H1 (cell line): ENCODE data around the gene LGALS9. TPM values are rescaled to one million over a fixed set of nuclear protein-coding genes. Genes with fewer than 3 reads are reported as not detected.

Experiments
- CTCF ChIA-PET: fragments of 300-600 bp; sonication (Branson Sonifier 250); formaldehyde crosslinking; loops from one replicate; lab custom pipeline; 2021; ENCODE audit not compliant: partially characterized antibody; lab: Charles Lee
- POLR2A ChIA-PET: fragments of 300-600 bp; sonication (Branson Sonifier 250); formaldehyde crosslinking; loops from one replicate; lab custom pipeline; 2021; ENCODE audit warnings: inconsistent platforms; ENCODE audit not compliant: partially characterized antibody; lab: Charles Lee
- DNase-seq, 2 experiments: peaks; one replicate each; pipeline versions ENCODE4 v3.0.0 to v3.0.0-alpha.2; 2010 to 2022; ENCODE audit warnings: low spot score in 2 of 2, low read depth in 1 of 2, mixed read lengths in 1 of 2
- FAIRE-seq: peaks from 2 replicates; lab custom pipeline; 2011; peaks lifted over from hg19 to GRCh38; lab: Jason Lieb, UNC
- H2AFZ ChIP-seq: 2 replicates; pipeline ENCODE4 v1.8.1; 2012; ENCODE audit warnings: low read length, inconsistent platforms
- H2AK5ac ChIP-seq: 2 replicates; pipeline ENCODE4 v1.6.1; 2013; ENCODE audit warnings: low read depth, low read length
- H2BK120ac ChIP-seq: replicated peaks from 2 replicates; pipeline ENCODE3; 2013; ENCODE audit warnings: low read depth, low read length, inconsistent platforms
- H2BK12ac ChIP-seq: 2 replicates; pipeline ENCODE4 v1.6.1; 2013; ENCODE audit warnings: low read depth, low read length
- H2BK15ac ChIP-seq: 2 replicates; pipeline ENCODE4 v1.6.1; 2013; ENCODE audit warnings: low read length
- H2BK20ac ChIP-seq: 2 replicates; pipeline ENCODE4 v1.6.1; 2013; ENCODE audit warnings: low read length
- H2BK5ac ChIP-seq: 2 replicates; pipeline ENCODE4 v1.6.1; 2013; ENCODE audit warnings: low read depth, low read length
- H3K14ac ChIP-seq: 2 replicates; pipeline ENCODE4 v1.6.1; 2013; ENCODE audit warnings: inconsistent platforms; ENCODE audit not compliant: insufficient read length
- H3K18ac ChIP-seq: 2 replicates; pipeline ENCODE4 v1.6.1; 2013; ENCODE audit warnings: low read length; ENCODE audit errors: extremely low read depth
- H3K23ac ChIP-seq: 2 replicates; pipeline ENCODE4 v1.6.1; 2013; ENCODE audit warnings: inconsistent platforms; ENCODE audit not compliant: insufficient read length
- H3K23me2 ChIP-seq: 2 replicates; pipeline ENCODE4 v1.6.1; 2013; ENCODE audit warnings: low read depth, low read length
- H3K27ac ChIP-seq: 2 replicates; pipeline ENCODE4 v1.6.1; 2011; ENCODE audit warnings: low read depth, low read length, inconsistent platforms
- H3K27me3 ChIP-seq, 4 experiments: replicated peaks in 1 of 4; 1 replicate in 1 of 4; 2 replicates in 3 of 4; pipeline versions ENCODE4 v1.6.1 to v1.8.1; 2011 to 2013; ENCODE audit warnings: low read length in 3 of 4, mild to moderate bottlenecking in 3 of 4, inconsistent platforms in 2 of 4, mixed read lengths in 2 of 4, moderate library complexity in 1 of 4; ENCODE audit not compliant: control insufficient read depth in 3 of 4, insufficient read depth in 3 of 4; ENCODE audit errors: extremely low read depth in 1 of 4
- H3K36me3 ChIP-seq, 4 experiments: 2 replicates each; pipeline versions ENCODE4 v1.6.1 to v1.8.1; 2011 to 2013; ENCODE audit warnings: mild to moderate bottlenecking in 4 of 4, low read length in 3 of 4, moderate library complexity in 2 of 4, control low read depth in 1 of 4, inconsistent platforms in 1 of 4; ENCODE audit not compliant: insufficient read depth in 4 of 4, control insufficient read depth in 2 of 4
- H3K4ac ChIP-seq: replicated peaks from 2 replicates; pipeline ENCODE3; 2013; ENCODE audit warnings: low read length, low read depth, mixed read lengths, inconsistent platforms; ENCODE audit not compliant: insufficient read length
- H3K4me1 ChIP-seq, 4 experiments: replicated peaks in 1 of 4; 1 replicate in 1 of 4; 2 replicates in 3 of 4; pipeline versions ENCODE4 v1.6.1 to v1.8.1; 2011 to 2013; ENCODE audit warnings: low read length in 3 of 4, inconsistent platforms in 2 of 4, mixed read lengths in 1 of 4; ENCODE audit not compliant: insufficient read depth in 4 of 4, control insufficient read depth in 3 of 4
- H3K4me2 ChIP-seq, 2 experiments: 2 replicates each; pipeline versions ENCODE4 v1.6.1 to v1.8.1; 2011 to 2013; ENCODE audit warnings: low read depth in 2 of 2, low read length in 2 of 2, control low read depth in 1 of 2, inconsistent platforms in 1 of 2, mild to moderate bottlenecking in 1 of 2; ENCODE audit not compliant: insufficient read depth in 1 of 2
- H3K4me3 ChIP-seq, 4 experiments: fragments of 200-600, 300-600 bp in 1 of 4; sonication (generic), shearing (Covaris generic), sonication (Bioruptor Twin) in 1 of 4; 2 replicates each; pipeline versions ENCODE4 v1.5.1 to v1.8.1; 2011 to 2016; ENCODE audit warnings: low read length in 4 of 4, low read depth in 3 of 4, control low read depth in 2 of 4, inconsistent platforms in 2 of 4, mild to moderate bottlenecking in 2 of 4, mixed read lengths in 1 of 4, moderate library complexity in 1 of 4; ENCODE audit not compliant: insufficient read depth in 2 of 4; ENCODE audit errors: extremely low read depth in 1 of 4
- H3K56ac ChIP-seq: replicated peaks from 2 replicates; pipeline ENCODE3; 2013; ENCODE audit warnings: low read depth, mild to moderate bottlenecking, mixed read lengths, low read length, inconsistent platforms; ENCODE audit not compliant: insufficient read length
- H3K79me1 ChIP-seq: 2 replicates; pipeline ENCODE4 v1.6.1; 2013; ENCODE audit warnings: low read depth, low read length, control low read depth
- H3K79me2 ChIP-seq, 2 experiments: 2 replicates each; pipeline versions ENCODE4 v1.6.1 to v1.8.1; 2012 to 2013; ENCODE audit warnings: low read length in 2 of 2, mild to moderate bottlenecking in 2 of 2, inconsistent platforms in 1 of 2; ENCODE audit not compliant: insufficient read depth in 2 of 2, control insufficient read depth in 1 of 2
- H3K9ac ChIP-seq, 4 experiments: replicated peaks in 1 of 4; 1 replicate in 1 of 4; 2 replicates in 3 of 4; pipeline versions ENCODE4 v1.6.1 to v1.8.1; 2011 to 2013; ENCODE audit warnings: low read depth in 3 of 4, low read length in 3 of 4, control low read depth in 2 of 4, mild to moderate bottlenecking in 2 of 4, moderate library complexity in 2 of 4, inconsistent platforms in 1 of 4; ENCODE audit errors: extremely low read depth in 1 of 4
- H3K9me3 ChIP-seq, 2 experiments: 2 replicates each; pipeline versions ENCODE4 v1.6.1 to v1.8.1; 2012 to 2013; ENCODE audit warnings: mild to moderate bottlenecking in 2 of 2, moderate library complexity in 2 of 2, control low read depth in 1 of 2, inconsistent platforms in 1 of 2, low read depth in 1 of 2, low read length in 1 of 2, mixed read lengths in 1 of 2; ENCODE audit not compliant: insufficient read depth in 2 of 2
- H4K20me1 ChIP-seq, 2 experiments: replicated peaks in 1 of 2; 2 replicates each; pipeline versions ENCODE3 to v1.8.1; 2011 to 2013; ENCODE audit warnings: inconsistent platforms in 2 of 2, low read length in 2 of 2, mild to moderate bottlenecking in 1 of 2; ENCODE audit not compliant: insufficient read depth in 2 of 2, control insufficient read depth in 1 of 2
- H4K5ac ChIP-seq: 2 replicates; pipeline ENCODE4 v1.6.1; 2013; ENCODE audit warnings: low read length, low read depth, mixed read lengths, inconsistent platforms; ENCODE audit not compliant: insufficient read length
- H4K8ac ChIP-seq: 2 replicates; pipeline ENCODE4 v1.8.0; 2013; ENCODE audit warnings: mild to moderate bottlenecking, moderate library complexity, low read length, inconsistent platforms; ENCODE audit not compliant: insufficient read depth; ENCODE audit errors: extremely low read depth
- H4K91ac ChIP-seq: replicated peaks from 2 replicates; pipeline ENCODE3; 2013; ENCODE audit warnings: low read length, mixed read lengths, inconsistent platforms; ENCODE audit not compliant: insufficient read length
- BCL11A ChIP-seq, 2 experiments: IDR thresholded peaks; one replicate each; pipeline ENCODE4 v1.6.1; 2011; ENCODE audit warnings: low read depth in 2 of 2, low read length in 2 of 2, mild to moderate bottlenecking in 2 of 2
- CEBPB ChIP-seq: IDR thresholded peaks from 2 replicates; pipeline ENCODE4 v1.6.1; 2012; ENCODE audit warnings: low read depth, low read length
- CREB1 ChIP-seq: IDR thresholded peaks from 2 replicates; pipeline ENCODE4 v1.6.1; 2012; ENCODE audit warnings: inconsistent platforms
- E2F6 ChIP-seq: IDR thresholded peaks from 2 replicates; pipeline ENCODE4 v1.6.1; 2012; ENCODE audit warnings: inconsistent platforms
- JUND ChIP-seq: IDR thresholded peaks from 2 replicates; pipeline ENCODE4 v1.6.1; 2011; ENCODE audit warnings: mild to moderate bottlenecking, improper control_type of control experiment, low read length
- KDM1A ChIP-seq: fragments of 200-600, 300-600 bp; sonication (generic); IDR thresholded peaks from 2 replicates; pipeline ENCODE4 v1.7.1; 2016; ENCODE audit warnings: mild to moderate bottlenecking, low read length, borderline replicate concordance
- KDM5A ChIP-seq: fragments of 200-600 bp; IDR thresholded peaks from 2 replicates; pipeline ENCODE4 v1.7.1; 2012; ENCODE audit warnings: mild to moderate bottlenecking, low read length, inconsistent platforms, mixed read lengths
- SIRT6 ChIP-seq: IDR thresholded peaks from one replicate; pipeline ENCODE4 v1.7.1; 2012; ENCODE audit warnings: low read length, inconsistent platforms
- SP2 ChIP-seq: IDR thresholded peaks from 2 replicates; pipeline ENCODE4 v1.6.1; 2012; ENCODE audit warnings: mild to moderate bottlenecking, low read length, inconsistent platforms
- SRF ChIP-seq: IDR thresholded peaks from 2 replicates; pipeline ENCODE4 v1.6.1; 2011; ENCODE audit warnings: mild to moderate bottlenecking, low read depth, low read length, moderate library complexity
- TAF7 ChIP-seq: optimal IDR thresholded peaks from 2 replicates; pipeline ENCODE3; 2011; ENCODE audit warnings: low read depth, mild to moderate bottlenecking, inconsistent platforms, low read length, moderate library complexity, borderline replicate concordance
- TCF12 ChIP-seq: IDR thresholded peaks from 2 replicates; pipeline ENCODE4 v1.6.1; 2011; ENCODE audit warnings: low read depth, mild to moderate bottlenecking, low read length
- WGBS, 2 experiments: shearing (Covaris generic) in 1 of 2; methylation state at CpG; one replicate each; pipeline versions ENCODE4 v1.1.6 to v1.1.7; 2013 to 2015; ENCODE audit warnings: low lambda C conversion rate in 2 of 2, mixed read lengths in 2 of 2, inconsistent platforms in 1 of 2, low coverage in 1 of 2, missing lambda C conversion rate in 1 of 2; ENCODE audit not compliant: insufficient replicate concordance in 2 of 2, insufficient coverage in 1 of 2, insufficient read length in 1 of 2; ENCODE audit errors: extremely low coverage in 1 of 2, missing lambda C conversion rate in 1 of 2; 5-methylcytosine and 5-hydroxymethylcytosine counted together
- polyA plus RNA-seq, 7 experiments: library from polyadenylated mRNA; depleted of rRNA in 3 of 7; stranded (reverse) in 5 of 7; unstranded in 2 of 7; fragments of >200 nt in 5 of 7; fragments of 200-250 nt in 2 of 7; gene quantifications; 1 replicate in 5 of 7; 2 replicates in 1 of 7; 4 replicates in 1 of 7; pipeline versions ENCODE4 v1.2.1 to v1.2.3, GENCODE V29; 2011 to 2013; ENCODE audit warnings: missing spikeins in 2 of 7, mixed read lengths in 2 of 7
- total RNA-seq: library from RNA; stranded (reverse); fragmentation: NEBNext Ultra II Directional; extraction: Animal tissue kit (Norgen Biotek cat#: 25700); gene quantifications from 2 replicates; pipeline ENCODE4 v1.2.1, GENCODE V29; 2021

The LGALS9 gene
- total and polyA plus RNA-seq, 2 of the 8 experiments (the other 6 are each of a cell fraction or from before 2014, with no cell fraction given) = 0.95 to 1.7 TPM

GRCh38 chr17:27627514-27627913 lies 3.5 kb upstream of the LGALS9 start:
- Histone ChIP-seq H2BK12ac (no peak overlapping the region), H2BK15ac (no peak overlapping the region), H3K27me3 (no peaks in the 10 kb centered on the region), H3K4ac (no peak overlapping the region), H3K23me2 (no peaks in the 10 kb centered on the region), H2BK5ac (no peak overlapping the region), H3K23ac (no peak overlapping the region), H3K9ac (no peak overlapping the region), H3K18ac (no peak overlapping the region), H3K56ac (no peak overlapping the region), H4K8ac (no peak overlapping the region), H4K91ac (no peak overlapping the region), H3K4me3 (no peak overlapping the region), H3K36me3 (peaks cover under 1 to 6% (median 4%) of the 10 kb centered on the region in 4 experiments; a peak in 4 of 8 replicates), H2BK20ac (no peak overlapping the region), H3K9me3 (no peaks in the 10 kb centered on the region), H2BK120ac (no peak overlapping the region), H3K27ac (no peak overlapping the region), H4K5ac (no peak overlapping the region), H2AK5ac (no peak overlapping the region), H3K14ac (no peak overlapping the region), H3K4me2 (no peak overlapping the region), H3K79me2 (no peaks in the 10 kb centered on the region), H4K20me1 (no peaks in the 10 kb centered on the region), H2AFZ (no peak overlapping the region), H3K4me1 (peaks cover 0 to 4% (median 0%) of the 10 kb centered on the region in 4 experiments; a peak in 2 of 7 replicates), H3K79me1 (no peaks in the 10 kb centered on the region)
- DNase-seq (no peak), FAIRE-seq (no peak)
- WGBS, 2 experiments = 85% methylated on average over 10 of the region's 10 CpGs; no CpG with 5 or more reads in 1 of the 2 experiments
- ChIA-PET POLR2A (no interaction called here), CTCF (interaction anchor here (0.6 kb wide), 1 partner anchor 137 kb away, joined by 4 read pairs; no protein-coding TSS in a partner anchor)
- no peak for TF ChIP-seq TAF7
- TF ChIP-seq CEBPB = no peak
- TF ChIP-seq BCL11A (IDR thresholded peaks at IDR 0.05; ENCODE audit: low read depth in 2 of 2, low read length in 2 of 2) = no peak
- TF ChIP-seq E2F6 = no peak
- TF ChIP-seq KDM1A = no peak
- no peak for TF ChIP-seq TCF12
- TF ChIP-seq CREB1 = no peak
- TF ChIP-seq SRF = no peak
- no peak for TF ChIP-seq SIRT6
- TF ChIP-seq SP2 = no peak
- no peak for TF ChIP-seq KDM5A
- no peak for TF ChIP-seq JUND
